ENCODE data around the gene ETV3. TPM values are rescaled to one million over a fixed set of nuclear protein-coding genes. Genes with fewer than 3 reads are reported as not detected.

ETV3 gene
- total RNA-seq, 6 experiments from 2014 or later = 4.9 to 7.8 (median 6.5) TPM

GRCh38 chr1:157151073-157151472 is 12.9 kb upstream of the ETV3 start:
- Histone ChIP-seq H3K4me3 (no peak overlapping the region), H3K4me1 (peaks cover 0 to 26% (median 13%) of the 10 kb centered on the region in 4 donors), H3K9me3 (no peaks in the 10 kb centered on the region), H3K36me3 (no peaks in the 10 kb centered on the region), H3K27ac (no peak overlapping the region), H3K27me3 (no peaks in the 10 kb centered on the region)
- 89% methylated on average over 2 of the region's 3 CpGs for WGBS (ENCODE audit: insufficient coverage, low coverage, low lambda C conversion rate, missing lambda C conversion rate)
- ATAC-seq (no peak), DNase-seq (no peak)
- no peak for TF ChIP-seq CTCF (IDR thresholded peaks at IDR 0.05)
- TF ChIP-seq POLR2A (IDR thresholded peaks at IDR 0.05) = no peak
- intact Hi-C loops (cut with DNase I) = no loop called here

- Histone ChIP-seq H3K27ac (no peak overlapping the region), H3K4me3 (no peak overlapping the region), H3K36me3 (no peaks in the 10 kb centered on the region), H3K9me3 (no peaks in the 10 kb centered on the region), H3K27me3 (no peaks in the 10 kb centered on the region), H3K4me1 (peaks cover 0 to 21% (median 11%) of the 10 kb centered on the region in 4 donors)
- 82% methylated on average over 4 of the region's 6 CpGs for WGBS (ENCODE audit: insufficient coverage, low coverage, low lambda C conversion rate, missing lambda C conversion rate)
- intact Hi-C loops (cut with DNase I) = no loop called here
- no peak for ATAC-seq
- no peak for TF ChIP-seq POLR2A (IDR thresholded peaks at IDR 0.05)
- TF ChIP-seq CTCF (IDR thresholded peaks at IDR 0.05) = no peak
- no peak for DNase-seq
These were observed 12.4 kb upstream of the ETV3 start for GRCh38 chr1:157150631-157151030.

- no peak overlapping the region for H3K27ac ChIP-seq
- no peaks in the 10 kb centered on the region for H3K4me1 ChIP-seq
- H3K27me3 ChIP-seq = no peaks in the 10 kb centered on the region
- no peak for TF ChIP-seq CTCF (IDR thresholded peaks at IDR 0.05)
- no peak for TF ChIP-seq POLR2A (IDR thresholded peaks at IDR 0.05)
- H3K4me3 ChIP-seq = no peak overlapping the region
- WGBS (ENCODE audit: insufficient coverage, low coverage, low lambda C conversion rate, missing lambda C conversion rate) = 56% methylated on average over 10 of the region's 10 CpGs
- DNase-seq = no peak
- peak in 2 of 4 donors; percentile 31 to 39 for ATAC-seq
- intact Hi-C loops (cut with DNase I) = no loop called here
- H3K9me3 ChIP-seq = no peaks in the 10 kb centered on the region
- H3K36me3 ChIP-seq = no peaks in the 10 kb centered on the region
These were observed 9.9 kb upstream of the ETV3 start for GRCh38 chr1:157147906-157148700.

GRCh38 chr1:157147037-157147436 is 8.8 kb upstream of the ETV3 start:
- H3K9me3 ChIP-seq = no peaks in the 10 kb centered on the region
- H3K27ac ChIP-seq = no peak overlapping the region
- TF ChIP-seq POLR2A (IDR thresholded peaks at IDR 0.05) (no peak), CTCF (IDR thresholded peaks at IDR 0.05) (no peak)
- 62% methylated on average over 1 of the region's 1 CpG for WGBS (ENCODE audit: insufficient coverage, low coverage, low lambda C conversion rate, missing lambda C conversion rate)
- H3K4me1 ChIP-seq = no peaks in the 10 kb centered on the region
- no peaks in the 10 kb centered on the region for H3K27me3 ChIP-seq
- no peak overlapping the region for H3K4me3 ChIP-seq
- no peaks in the 10 kb centered on the region for H3K36me3 ChIP-seq
- no peak for DNase-seq
- intact Hi-C loops (cut with DNase I) = no loop called here
- ATAC-seq = no peak
